COLO668 (cell line): ENCODE data around the gene FKBP15.

Experiments used
- DNase-seq: peaks from one replicate; lab custom pipeline; 2025; ENCODE audit not compliant: unreplicated experiment; lab: John Stamatoyannopoulos, UW

Gene FKBP15

GRCh38 chr9:113184539-113184938 lies 36.5 kb downstream of the FKBP15 start:
- no peak for DNase-seq

GRCh38 chr9:113183956-113184488 lies 37.1 kb downstream of the FKBP15 start:
- DNase-seq = no peak

- no peak for DNase-seq
Observed at GRCh38 chr9:113181165-113181564, 39.9 kb downstream of the FKBP15 start.

- DNase-seq = no peak
Observed at GRCh38 chr9:113179839-113180238, 41.2 kb downstream of the FKBP15 start.

GRCh38 chr9:113178087-113178486 lies 43.0 kb downstream of the FKBP15 start:
- no peak for DNase-seq

- no peak for DNase-seq
Observed at GRCh38 chr9:113177251-113177650, 43.8 kb downstream of the FKBP15 start.

GRCh38 chr9:113176803-113177202 lies 44.3 kb downstream of the FKBP15 start:
- DNase-seq = no peak

GRCh38 chr9:113173341-113173740 lies 47.7 kb downstream of the FKBP15 start:
- DNase-seq = no peak

GRCh38 chr9:113168809-113169208 lies 52.3 kb downstream of the FKBP15 start:
- DNase-seq = no peak

GRCh38 chr9:113166039-113166438 lies 55.0 kb downstream of the FKBP15 start:
- no peak for DNase-seq

GRCh38 chr9:113164536-113165300 lies 56.4 kb downstream of the FKBP15 start:
- DNase-seq = no peak

- no peak for DNase-seq
Observed at GRCh38 chr9:113163001-113163400, 58.1 kb downstream of the FKBP15 start.

GRCh38 chr9:113160571-113160970 lies 60.5 kb downstream of the FKBP15 start:
- DNase-seq = no peak

GRCh38 chr9:113158446-113158845 lies 62.6 kb downstream of the FKBP15 start:
- DNase-seq = no peak

GRCh38 chr9:113156880-113157279 lies 64.2 kb downstream of the FKBP15 start:
- DNase-seq = no peak

- no peak for DNase-seq
Observed at GRCh38 chr9:113155911-113156588, 65.0 kb downstream of the FKBP15 start.

- DNase-seq = no peak
Observed at GRCh38 chr9:113154946-113155345, 66.1 kb downstream of the FKBP15 start.

- no peak for DNase-seq
Observed at GRCh38 chr9:113154471-113154870, 66.6 kb downstream of the FKBP15 start.

GRCh38 chr9:113153599-113153998 lies 67.5 kb downstream of the FKBP15 start:
- DNase-seq = no peak

- no peak for DNase-seq
Observed at GRCh38 chr9:113152699-113153098, 68.4 kb downstream of the FKBP15 start.

GRCh38 chr9:113151696-113152630 lies 69.1 kb downstream of the FKBP15 start:
- DNase-seq = no peak
